HG02981 (cell line): ENCODE measurements around the gene EPN2.

ENCODE experiments used
- ATAC-seq: cut with Tn5 transposase; IDR thresholded peaks from one replicate; pipeline ENCODE4 v1.9.1; 2021; ENCODE audit warnings: mild to moderate bottlenecking, moderate library complexity; ENCODE audit not compliant: unreplicated experiment

EPN2 gene

GRCh38 chr17:19238167-19238505 lies 970 bp downstream of the EPN2 start:
- no peak for ATAC-seq

- ATAC-seq: no peak
Observed at GRCh38 chr17:19239544-19239943, 2.4 kb downstream of the EPN2 start.

- ATAC-seq: no peak
Observed at GRCh38 chr17:19242323-19242722, 5.2 kb downstream of the EPN2 start.

GRCh38 chr17:19242926-19243325 lies 5.8 kb downstream of the EPN2 start:
- ATAC-seq: no peak

- no peak for ATAC-seq
Observed at GRCh38 chr17:19243838-19244237, 6.7 kb downstream of the EPN2 start.

GRCh38 chr17:19244357-19244756 lies 7.2 kb downstream of the EPN2 start:
- no peak for ATAC-seq

- no peak for ATAC-seq
Observed at GRCh38 chr17:19244781-19245180, 7.6 kb downstream of the EPN2 start.

- ATAC-seq: no peak
Observed at GRCh38 chr17:19247473-19247872, 10.3 kb downstream of the EPN2 start.

GRCh38 chr17:19248151-19248927 lies 11.2 kb downstream of the EPN2 start:
- no peak for ATAC-seq

- ATAC-seq: no peak
Observed at GRCh38 chr17:19248928-19249574, 11.9 kb downstream of the EPN2 start.

- no peak for ATAC-seq
Observed at GRCh38 chr17:19249681-19250080, 12.5 kb downstream of the EPN2 start.

GRCh38 chr17:19250421-19251173 lies 13.4 kb downstream of the EPN2 start:
- ATAC-seq: no peak

- no peak for ATAC-seq
Observed at GRCh38 chr17:19253112-19253511, 15.9 kb downstream of the EPN2 start.

GRCh38 chr17:19254651-19255050 lies 17.5 kb downstream of the EPN2 start:
- ATAC-seq: no peak

GRCh38 chr17:19255279-19255678 lies 18.1 kb downstream of the EPN2 start:
- no peak for ATAC-seq

GRCh38 chr17:19258371-19258770 lies 21.2 kb downstream of the EPN2 start:
- no peak for ATAC-seq

GRCh38 chr17:19260958-19261357 lies 23.8 kb downstream of the EPN2 start:
- ATAC-seq: no peak

GRCh38 chr17:19261426-19261825 lies 24.3 kb downstream of the EPN2 start:
- ATAC-seq: no peak

- no peak for ATAC-seq
Observed at GRCh38 chr17:19262650-19263631, 25.8 kb downstream of the EPN2 start.

- no peak for ATAC-seq
Observed at GRCh38 chr17:19263641-19264051, 26.5 kb downstream of the EPN2 start.

GRCh38 chr17:19264268-19264667 lies 27.1 kb downstream of the EPN2 start:
- ATAC-seq: no peak
